ENCODE measurements around the gene MAP4K4.

- TF ChIP-seq CTCF (IDR thresholded peaks at IDR 0.05; ENCODE audit: low read depth, low read length) (no peak), EZH2phosphoT487 (IDR thresholded peaks at IDR 0.05; ENCODE audit: low read depth) (no peak)
Observed at GRCh38 chr2:101737478-101738255, 40.2 kb downstream of the MAP4K4 start.
